PC-3 (cell line): ENCODE measurements around the gene STARD3. TPM values are rescaled to one million over a fixed set of nuclear protein-coding genes. Genes with fewer than 3 reads are reported as not detected.

Experiments used
- ATAC-seq: fragments of 200-7000 bp; cut with Tn5 transposase; 2 replicates; pipeline ENCODE4 v1.9.1; 2020; ENCODE audit warnings: mild to moderate bottlenecking, moderate library complexity
- BruUV-seq: library from RNA; stranded (reverse); fragments of 400-500 nt; replicated peaks from 2 replicates; lab custom pipeline; 2021; lab: Mats Ljungman, UMichigan
- CTCF ChIA-PET: fragments of 300-600 bp; sonication (Branson Sonifier 250); formaldehyde crosslinking; loops from one replicate; lab custom pipeline; 2022; ENCODE audit warnings: antibody characterized with exemption; lab: Charles Lee
- POLR2A ChIA-PET: fragments of 300-600 bp; sonication (Branson Sonifier 250); formaldehyde crosslinking; loops from one replicate; lab custom pipeline; 2022; ENCODE audit warnings: antibody characterized with exemption; ENCODE audit not compliant: unreplicated experiment; lab: Charles Lee
- DNase-seq: peaks from one replicate; pipeline ENCODE4 v3.0.0-alpha.2; 2015
- H2AFZ ChIP-seq: fragments of 300-600 bp; sonication (generic); 2 replicates; pipeline ENCODE4 v1.6.0; 2016; ENCODE audit warnings: antibody characterized with exemption, low read length
- H3F3A ChIP-seq: fragments of 300-600 bp; sonication (generic); one replicate; pipeline ENCODE4 v1.6.0; 2017; ENCODE audit warnings: antibody characterized with exemption, low read length, control low read depth, mild to moderate bottlenecking; ENCODE audit not compliant: unreplicated experiment
- H3K27ac ChIP-seq: fragments of 300-600 bp; sonication (generic); 2 replicates; pipeline ENCODE4 v1.5.1; 2016; ENCODE audit warnings: mild to moderate bottlenecking, low read length
- H3K27me3 ChIP-seq: fragments of 300-600 bp; sonication (generic); 2 replicates; pipeline ENCODE4 v1.6.1; 2016; ENCODE audit warnings: low read length, mixed read lengths
- H3K36me3 ChIP-seq: fragments of 300-600 bp; sonication (generic); 2 replicates; pipeline ENCODE4 v1.6.1; 2016; ENCODE audit warnings: low read depth, mixed run types, low read length, mixed read lengths
- H3K4me1 ChIP-seq: fragments of 300-600 bp; sonication (generic); 2 replicates; pipeline ENCODE4 v1.5.1; 2016; ENCODE audit warnings: low read length; ENCODE audit not compliant: insufficient read depth
- H3K4me2 ChIP-seq: fragments of 300-600 bp; sonication (generic); 2 replicates; pipeline ENCODE4 v1.6.0; 2016; ENCODE audit warnings: low read length
- H3K4me3 ChIP-seq: fragments of 300-600 bp; sonication (generic); 2 replicates; pipeline ENCODE4 v1.5.1; 2016; ENCODE audit warnings: mild to moderate bottlenecking, low read length, mixed read lengths
- H3K79me2 ChIP-seq: fragments of 300-600 bp; sonication (generic); 2 replicates; pipeline ENCODE4 v1.6.1; 2017; ENCODE audit warnings: low read length, mixed read lengths
- H3K9ac ChIP-seq: fragments of 300-600 bp; sonication (generic); 2 replicates; pipeline ENCODE4 v1.6.0; 2016; ENCODE audit warnings: mild to moderate bottlenecking, low read length
- H3K9me2 ChIP-seq: fragments of 300-600 bp; sonication (generic); replicated peaks from 2 replicates; pipeline ENCODE4 v1.6.1; 2016; ENCODE audit warnings: mixed run types, low read length, mixed read lengths
- H3K9me3 ChIP-seq: fragments of 300-600 bp; sonication (generic); 2 replicates; pipeline ENCODE4 v1.6.1; 2016; ENCODE audit warnings: low read length, mixed read lengths
- H4K20me1 ChIP-seq: fragments of 300-600 bp; sonication (generic); 2 replicates; pipeline ENCODE4 v1.6.1; 2016; ENCODE audit warnings: low read length, mixed read lengths
- CTCF ChIP-seq: fragments of 300-600 bp; sonication (generic); conservative IDR thresholded peaks from 2 replicates; pipeline ENCODE4 v1.5.1; 2017; ENCODE audit warnings: antibody characterized with exemption, low read depth, mild to moderate bottlenecking, low read length
- EZH2 ChIP-seq: fragments of 300-600 bp; sonication (generic); IDR thresholded peaks from one replicate; pipeline ENCODE4 v1.6.1; 2017; ENCODE audit warnings: antibody characterized with exemption, mild to moderate bottlenecking, low read length; ENCODE audit not compliant: unreplicated experiment
- EZH2phosphoT487 ChIP-seq: fragments of 300-600 bp; sonication (generic); IDR thresholded peaks from 2 replicates; pipeline ENCODE4 v1.6.1; 2018; ENCODE audit warnings: mild to moderate bottlenecking, antibody characterized with exemption, low read length, borderline replicate concordance
- intact Hi-C: fragments of 100-400 bp; cut with micrococcal nuclease; formaldehyde crosslinking; loops from 2 replicates; pipeline ENCODE4 v1.9.0; 2023
- total RNA-seq: library from RNA; depleted of rRNA; stranded (reverse); fragments of >200 nt; gene quantifications from 2 replicates; pipeline ENCODE4 v1.2.3, GENCODE V29; 2014

STARD3 gene
- total RNA-seq, 1 experiment from 2014 or later, result 30.5 TPM

DNA sequence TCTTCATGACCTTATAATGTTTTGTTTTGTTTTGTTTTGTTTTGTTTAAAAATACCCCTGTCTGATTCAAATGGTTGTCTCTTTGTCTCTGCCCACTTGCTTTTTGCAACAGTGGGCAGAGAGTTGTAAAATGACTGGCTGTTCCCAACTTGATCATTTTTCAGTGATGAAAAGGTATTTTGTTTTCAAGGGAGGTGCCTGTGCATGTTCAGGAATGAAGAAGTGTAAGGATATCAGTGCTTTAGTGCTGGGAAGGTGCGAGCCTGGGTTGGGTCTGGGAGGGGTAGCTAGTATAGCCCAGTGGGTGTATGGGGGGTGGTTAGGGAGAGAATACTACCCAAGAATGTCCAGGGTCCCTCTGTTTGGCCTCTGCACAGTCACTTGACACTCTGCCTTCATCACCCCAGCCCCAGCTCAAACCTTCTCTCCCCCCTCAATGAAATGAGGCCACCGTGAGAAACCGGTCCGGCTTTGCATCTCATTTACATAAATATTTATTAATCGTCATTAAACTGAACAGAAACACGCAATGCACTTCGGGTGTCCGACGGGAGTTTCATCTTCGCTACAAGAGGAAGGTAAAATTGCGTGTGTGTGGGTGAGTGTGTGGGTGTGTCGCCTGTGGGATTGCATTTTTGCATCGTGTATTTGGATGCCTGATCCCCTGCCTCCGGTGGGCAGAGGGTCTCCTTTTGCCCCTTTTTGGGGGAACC, 33.5 kb upstream of the STARD3 start:
- Histone ChIP-seq H3K79me2 (no peaks in the 10 kb centered on the region), H3K9me2 (no peaks in the 10 kb centered on the region), H4K20me1 (no peaks in the 10 kb centered on the region), H3K27ac (no peak overlapping the region), H3K36me3 (no peaks in the 10 kb centered on the region), H2AFZ (no peak overlapping the region), H3K9me3 (no peaks in the 10 kb centered on the region), H3F3A (no peaks in the 10 kb centered on the region), H3K4me2 (no peak overlapping the region), H3K27me3 (peaks cover 88% of the 10 kb centered on the region), H3K4me3 (no peak overlapping the region), H3K9ac (no peak overlapping the region), H3K4me1 (no peaks in the 10 kb centered on the region; the same call in 1 of the 2 replicates)
- DNase-seq, result no peak
- ATAC-seq, result no peak
- BruUV-seq, result no TSS peak
- TF ChIP-seq EZH2phosphoT487 (no peak), EZH2 (no peak), CTCF (no peak)
- CTCF ChIA-PET, result no interaction called here
- intact Hi-C loops, result no loop called here
- POLR2A ChIA-PET, result no interaction called here

- peak; percentile 12 for TF ChIP-seq EZH2
- no peak for TF ChIP-seq EZH2phosphoT487
- H3K4me3 ChIP-seq, result no peak overlapping the region
- H3K27me3 ChIP-seq, result peaks cover 73% of the 10 kb centered on the region
- no peak overlapping the region for H3K27ac ChIP-seq
- no peaks in the 10 kb centered on the region for H3K9me2 ChIP-seq
- no peak overlapping the region for H3K4me2 ChIP-seq
- ChIA-PET CTCF (no interaction called here), POLR2A (no interaction called here)
- H2AFZ ChIP-seq, result no peak overlapping the region
- no peaks in the 10 kb centered on the region for H3K36me3 ChIP-seq
- no peaks in the 10 kb centered on the region for H3K9me3 ChIP-seq
- intact Hi-C loops, result no loop called here
- H3F3A ChIP-seq, result no peaks in the 10 kb centered on the region
- DNase-seq, result no peak
- no peaks in the 10 kb centered on the region for H4K20me1 ChIP-seq
- H3K4me1 ChIP-seq, result no peaks in the 10 kb centered on the region; the same call in 1 of the 2 replicates
- ATAC-seq, result no peak
- H3K9ac ChIP-seq, result no peak overlapping the region
- no peaks in the 10 kb centered on the region for H3K79me2 ChIP-seq
- no TSS peak for BruUV-seq
These were observed 31.9 kb upstream of the STARD3 start for GRCh38 chr17:39604911-39605491.

DNA sequence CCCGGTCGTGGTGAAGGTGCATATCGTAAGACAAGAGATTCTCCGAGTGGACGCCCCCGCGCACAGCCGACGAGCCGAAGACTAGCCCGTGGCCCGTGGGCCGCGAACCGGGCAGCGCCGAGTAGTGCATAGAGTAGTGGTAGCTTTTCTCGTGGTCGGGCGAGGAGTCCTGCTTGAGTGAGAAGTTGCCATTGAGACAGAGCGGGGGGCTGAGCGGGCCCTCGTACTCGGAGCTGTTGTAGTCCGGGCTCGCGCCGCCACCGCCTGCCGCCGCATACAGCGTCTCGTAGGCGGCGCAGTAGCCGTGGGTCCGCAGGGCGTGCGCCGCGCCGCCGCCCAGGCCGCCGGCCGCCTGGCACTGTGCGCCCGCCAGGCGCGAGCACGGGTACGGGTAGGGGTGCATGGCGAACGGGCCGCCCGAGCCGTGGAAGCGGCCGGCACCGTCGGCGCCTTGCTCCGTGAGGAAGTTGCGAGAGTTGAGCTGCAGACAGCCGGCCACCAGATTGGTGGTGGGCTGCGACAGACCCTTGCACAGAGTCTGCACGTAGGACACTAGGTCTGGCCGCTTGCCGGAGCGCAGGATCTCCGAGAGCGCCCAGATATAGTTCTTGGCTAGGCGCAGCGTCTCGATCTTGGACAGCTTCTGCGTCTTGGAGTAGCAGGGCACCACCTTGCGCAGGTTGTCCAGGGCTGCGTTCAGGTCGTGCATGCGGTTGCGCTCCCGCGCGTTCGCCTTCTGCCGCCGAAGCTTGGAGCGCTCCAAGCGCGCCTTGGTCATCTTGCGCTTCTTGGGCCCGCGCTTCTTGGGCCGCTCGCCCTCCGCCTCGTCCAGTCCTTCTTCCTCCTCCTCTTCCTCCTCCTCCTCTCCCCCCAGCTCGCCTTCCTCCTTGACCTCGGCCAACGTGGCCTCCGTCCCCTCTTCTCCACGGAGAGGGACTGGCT, 31.2 kb upstream of the STARD3 start:
- no peaks in the 10 kb centered on the region for H4K20me1 ChIP-seq
- intact Hi-C loops, result no loop called here
- no peaks in the 10 kb centered on the region for H3K9me3 ChIP-seq
- H3K4me2 ChIP-seq, result peak overlapping the region; percentile 69
- TF ChIP-seq EZH2phosphoT487 (no peak), EZH2 (peak; percentile 26), CTCF (no peak)
- H3K79me2 ChIP-seq, result no peaks in the 10 kb centered on the region
- H3K9me2 ChIP-seq, result no peaks in the 10 kb centered on the region
- H3K36me3 ChIP-seq, result no peaks in the 10 kb centered on the region
- DNase-seq, result no peak
- no peak overlapping the region for H3K27ac ChIP-seq
- no peaks in the 10 kb centered on the region; the same call in 1 of the 2 replicates for H3K4me1 ChIP-seq
- H2AFZ ChIP-seq, result peak overlapping the region; percentile 40; the same call in 1 of the 2 replicates
- BruUV-seq, result no TSS peak
- peaks cover 65% of the 10 kb centered on the region for H3K27me3 ChIP-seq
- H3K4me3 ChIP-seq, result peak overlapping the region; percentile 54; the same call in 1 of the 2 replicates
- ChIA-PET POLR2A (no interaction called here), CTCF (no interaction called here)
- H3F3A ChIP-seq, result no peaks in the 10 kb centered on the region
- peak; percentile 33; the same call in 1 of the 2 replicates for ATAC-seq
- H3K9ac ChIP-seq, result no peak overlapping the region
